Retinal pigment epithelial cell (primary cell): ENCODE data around the gene LMO7.

Experiments used
- DNase-seq: peaks from one replicate; pipeline ENCODE4 v3.0.0-alpha.2; 2010; ENCODE audit warnings: low read depth
- H3K4me3 ChIP-seq: 2 replicates; pipeline ENCODE4 v1.5.1; 2011; ENCODE audit warnings: mild to moderate bottlenecking, low read length, control low read depth, moderate library complexity
- CTCF ChIP-seq: conservative IDR thresholded peaks from 2 replicates; pipeline ENCODE4 v1.5.1; 2011; ENCODE audit warnings: low read depth, low read length, control low read depth, inconsistent platforms

LMO7 gene

DNA sequence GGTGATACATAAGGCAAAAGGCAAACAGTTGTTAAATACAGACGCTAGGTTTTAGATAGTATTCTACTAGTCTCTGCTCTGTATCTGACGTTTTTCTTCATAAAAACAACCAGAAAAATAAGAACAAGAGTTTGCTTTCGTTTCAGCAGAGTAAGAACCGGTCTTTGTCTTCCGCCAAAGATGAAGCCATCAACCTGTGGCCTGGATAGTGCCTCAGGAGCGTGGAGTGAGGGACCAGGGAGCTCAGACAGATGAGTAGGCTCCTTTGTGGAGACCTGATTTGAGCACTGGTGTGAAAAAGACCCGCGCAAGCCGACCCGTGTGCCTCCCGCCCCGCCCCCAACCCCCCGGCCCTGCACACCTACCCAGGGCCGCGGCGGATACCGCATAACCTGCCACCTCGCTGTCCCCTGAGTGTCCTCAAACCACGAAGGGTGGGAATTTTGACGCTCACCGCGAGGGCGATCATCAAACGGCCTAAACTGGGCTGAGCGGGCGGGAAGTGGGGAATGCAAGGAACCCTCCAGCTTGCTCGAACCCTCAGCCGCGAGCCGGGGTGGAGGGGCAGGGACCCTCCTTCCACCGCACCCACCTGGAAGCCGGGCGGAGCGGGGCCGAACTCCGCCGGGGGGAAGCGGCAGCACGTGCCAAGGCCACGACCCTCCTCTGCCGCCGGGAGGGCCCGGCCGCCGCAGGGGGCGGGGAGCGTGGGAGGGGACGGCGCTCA, 866 bp upstream of the LMO7 start:
- no peak for DNase-seq
- peak overlapping the region; percentile 33 for H3K4me3 ChIP-seq
- TF ChIP-seq CTCF = no peak

GRCh38 chr13:75636436-75637180, 478 bp downstream of the LMO7 start:
- DNase-seq = no peak
- H3K4me3 ChIP-seq = peak overlapping the region; percentile 64
- TF ChIP-seq CTCF = no peak

GRCh38 chr13:75637181-75637750, 1.1 kb downstream of the LMO7 start:
- TF ChIP-seq CTCF = no peak
- DNase-seq = no peak
- peak overlapping the region; percentile 64 for H3K4me3 ChIP-seq

DNA sequence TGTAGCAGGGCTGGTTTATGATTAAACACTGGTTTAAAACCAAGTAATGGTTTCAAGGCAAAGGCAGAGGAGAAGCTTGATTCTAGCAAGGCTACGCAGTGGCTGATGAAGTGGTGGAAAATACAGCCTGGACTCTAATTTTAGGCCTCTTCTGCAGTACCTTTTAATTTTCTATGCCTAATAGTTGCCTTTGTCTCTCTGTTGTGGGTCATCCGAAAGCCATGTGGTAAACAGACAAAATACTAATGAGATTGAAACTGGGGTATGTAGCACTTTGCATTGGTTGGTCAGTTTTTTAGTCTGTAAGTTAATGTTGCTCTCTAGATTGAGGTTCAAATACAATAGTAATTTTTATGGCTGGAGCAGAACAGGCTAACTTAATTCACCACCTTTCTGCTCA, 3.3 kb downstream of the LMO7 start:
- H3K4me3 ChIP-seq = no peak overlapping the region
- no peak for TF ChIP-seq CTCF
- DNase-seq = no peak

GRCh38 chr13:75641026-75641425, 4.9 kb downstream of the LMO7 start:
- no peak for TF ChIP-seq CTCF

GRCh38 chr13:75643182-75643581, 7.1 kb downstream of the LMO7 start:
- TF ChIP-seq CTCF = no peak
- DNase-seq = no peak
- H3K4me3 ChIP-seq = no peak overlapping the region

More at GRCh38 chr13:75641026-75641425, 4.9 kb downstream of the LMO7 start:
- no peak for DNase-seq
- H3K4me3 ChIP-seq = no peak overlapping the region
